Pons (tissue), 1 donor: ENCODE measurements around the gene KRTAP1-1.
"Not testable (repeated sequence)": the region's sequence is repeated elsewhere in the genome, so short reads cannot be mapped to it uniquely, and the experiment has no call there.

Experiments used
- DNase-seq: peaks from one replicate; pipeline ENCODE4 v3.0.0-alpha.2; 2016; ENCODE audit warnings: low spot score

Gene KRTAP1-1, protein sequence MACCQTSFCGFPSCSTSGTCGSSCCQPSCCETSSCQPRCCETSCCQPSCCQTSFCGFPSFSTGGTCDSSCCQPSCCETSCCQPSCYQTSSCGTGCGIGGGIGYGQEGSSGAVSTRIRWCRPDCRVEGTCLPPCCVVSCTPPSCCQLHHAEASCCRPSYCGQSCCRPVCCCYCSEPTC

DNA sequence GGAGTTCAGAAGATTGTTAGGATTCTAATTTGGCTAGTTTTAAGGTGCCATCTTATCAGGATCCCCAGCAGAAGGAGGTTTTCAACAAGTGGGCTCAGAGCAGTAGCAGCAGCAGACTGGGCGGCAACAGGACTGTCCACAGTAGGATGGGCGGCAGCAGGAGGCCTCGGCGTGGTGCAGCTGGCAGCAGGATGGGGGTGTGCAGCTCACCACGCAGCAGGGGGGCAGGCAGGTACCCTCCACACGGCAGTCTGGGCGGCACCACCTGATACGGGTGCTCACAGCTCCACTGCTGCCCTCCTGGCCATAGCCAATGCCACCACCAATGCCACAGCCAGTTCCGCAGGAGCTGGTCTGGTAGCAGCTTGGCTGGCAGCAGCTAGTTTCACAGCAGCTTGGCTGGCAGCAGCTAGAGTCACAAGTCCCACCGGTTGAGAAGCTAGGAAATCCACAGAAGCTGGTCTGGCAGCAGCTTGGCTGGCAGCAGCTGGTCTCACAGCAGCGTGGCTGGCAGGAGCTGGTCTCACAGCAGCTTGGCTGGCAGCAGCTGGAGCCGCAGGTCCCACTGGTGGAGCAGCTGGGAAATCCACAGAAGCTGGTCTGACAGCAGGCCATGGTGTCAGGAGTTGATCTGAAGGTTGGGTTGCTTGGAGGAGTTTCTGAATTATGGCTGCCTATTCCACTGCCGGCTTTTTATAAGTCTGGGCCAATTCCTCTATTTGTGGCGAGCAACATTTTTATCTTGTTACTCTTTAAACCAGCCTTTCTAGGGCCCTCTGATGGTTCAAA lies at the start of gene KRTAP1-1:
Gene KRTAP1-1, minus strand, starts transcription at position 668 of the 789 bp plus-strand sequence. Its CDS starts 53 bp downstream, at position 615.
- DNase-seq, result not testable (repeated sequence)

DNA sequence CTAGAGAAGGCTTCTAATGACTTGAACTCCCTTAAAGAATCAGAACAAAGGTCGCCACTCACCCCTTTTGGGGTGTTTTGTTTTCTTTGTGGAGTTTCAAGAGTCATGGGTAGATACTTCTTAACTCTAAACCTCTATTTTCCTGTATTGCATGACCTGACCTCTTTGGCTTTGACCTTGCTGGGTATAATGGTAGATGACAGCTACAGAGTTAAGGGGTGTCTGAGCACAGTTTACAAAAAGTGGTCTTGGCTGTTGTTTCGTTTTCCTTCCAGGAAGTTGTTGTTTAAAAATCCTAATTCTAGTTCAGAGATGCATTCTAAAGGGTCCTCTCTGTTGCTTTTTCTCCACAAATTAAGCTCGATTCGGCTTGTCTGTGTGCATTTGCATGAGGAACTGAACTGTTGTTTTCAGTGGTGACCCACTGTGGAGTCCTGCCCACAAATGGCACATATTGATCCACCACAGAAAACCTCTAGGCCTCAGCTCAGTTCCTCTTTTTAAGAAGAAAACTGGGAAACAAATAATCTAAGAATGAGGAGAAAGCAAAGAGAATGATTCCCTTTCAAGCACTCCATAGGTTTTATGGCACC lies 47.6 kb upstream of the KRTAP1-1 start:
- not testable (repeated sequence) for DNase-seq

DNA sequence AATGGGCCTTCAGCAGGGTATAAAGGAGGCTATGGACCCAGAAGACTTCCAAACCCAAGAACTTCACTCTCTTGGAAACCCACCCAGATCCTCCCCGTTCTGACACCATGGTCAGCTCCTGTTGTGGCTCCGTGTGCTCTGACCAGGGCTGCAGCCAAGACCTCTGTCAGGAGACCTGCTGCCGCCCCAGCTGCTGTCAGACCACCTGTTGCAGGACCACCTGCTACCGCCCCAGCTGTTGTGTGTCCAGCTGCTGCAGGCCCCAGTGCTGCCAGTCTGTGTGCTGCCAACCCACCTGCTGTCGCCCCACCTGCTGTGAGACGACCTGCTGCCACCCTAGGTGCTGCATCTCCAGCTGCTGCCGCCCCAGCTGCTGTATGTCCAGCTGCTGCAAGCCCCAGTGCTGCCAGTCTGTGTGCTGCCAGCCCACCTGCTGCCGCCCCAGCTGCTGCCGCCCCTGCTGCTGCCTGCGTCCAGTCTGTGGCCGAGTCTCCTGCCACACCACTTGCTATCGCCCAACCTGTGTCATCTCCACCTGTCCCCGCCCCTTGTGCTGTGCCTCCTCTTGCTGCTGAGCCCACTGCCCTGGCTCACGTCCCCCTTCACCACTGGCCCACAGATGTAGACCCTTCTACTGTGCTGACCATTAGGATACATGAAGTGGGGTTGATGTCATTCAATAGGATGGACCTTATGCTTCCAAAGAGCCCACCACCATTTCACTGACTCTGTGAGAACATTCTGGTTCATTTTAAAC lies 43.0 kb upstream of the KRTAP1-1 start, which contains the start of gene KRTAP4-7:
Gene KRTAP4-7, plus strand, starts transcription at position 51 of the 757 bp plus-strand sequence. Its CDS starts 57 bp downstream, at position 108.
- DNase-seq, result not testable (repeated sequence)

DNA sequence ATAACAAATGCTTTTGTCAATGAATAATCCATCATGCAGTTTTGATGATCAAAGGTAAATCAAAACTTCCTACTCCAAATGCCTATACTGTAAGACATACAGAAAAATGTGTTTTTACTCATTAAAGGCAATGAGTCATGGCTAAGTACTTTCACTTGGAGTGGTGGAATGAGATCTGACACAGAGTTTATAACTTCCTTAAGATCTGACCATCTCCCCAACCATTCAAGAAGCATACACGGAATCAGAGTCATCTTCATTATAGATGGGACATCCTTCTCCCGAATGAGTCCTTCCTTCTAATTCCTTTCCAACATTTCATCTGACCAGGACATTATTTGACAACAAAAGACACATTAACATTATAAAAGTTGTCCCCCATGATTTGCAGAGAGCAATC lies 42.2 kb upstream of the KRTAP1-1 start:
- not testable (repeated sequence) for DNase-seq

DNA sequence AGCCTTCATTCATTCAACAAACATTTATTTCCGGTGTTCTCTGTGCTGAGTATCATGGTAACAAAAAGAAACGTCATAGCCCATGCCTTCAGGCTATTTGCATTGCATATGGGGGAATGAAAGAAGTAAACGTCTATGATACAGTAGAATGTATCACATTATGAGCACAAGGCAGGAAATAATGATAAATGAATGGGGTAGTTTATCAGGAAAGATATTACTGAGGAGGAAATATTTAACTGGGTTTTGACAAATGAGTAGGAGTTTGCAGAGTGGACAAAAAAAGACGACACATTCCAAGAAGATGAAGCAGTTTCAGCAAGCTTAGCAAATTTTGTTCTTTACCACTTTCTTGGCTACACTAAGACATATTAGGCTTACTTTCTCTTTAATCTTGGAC lies 41.4 kb upstream of the KRTAP1-1 start:
- DNase-seq, result no peak

DNA sequence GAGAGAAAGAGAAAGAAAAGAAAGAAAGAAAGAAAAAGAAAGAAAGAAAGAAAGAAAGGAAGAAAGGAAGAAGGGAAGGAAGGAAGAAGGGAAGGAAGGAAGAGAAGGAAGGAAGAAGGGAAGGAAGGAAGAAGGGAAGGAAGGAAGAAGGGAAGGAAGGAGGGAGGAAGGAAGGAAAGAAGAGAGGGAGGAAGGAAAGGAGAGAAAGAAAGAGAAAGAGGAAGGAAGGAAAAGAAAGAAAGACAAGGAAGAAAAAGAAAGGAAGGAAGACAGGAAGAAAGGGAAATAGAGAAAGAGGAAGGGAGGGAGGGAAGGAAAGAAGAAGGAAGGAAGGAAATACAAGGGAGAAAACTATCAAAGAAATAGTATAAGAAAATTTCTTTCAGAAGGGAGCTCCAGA lies 35.5 kb upstream of the KRTAP1-1 start:
- DNase-seq, result no peak

DNA sequence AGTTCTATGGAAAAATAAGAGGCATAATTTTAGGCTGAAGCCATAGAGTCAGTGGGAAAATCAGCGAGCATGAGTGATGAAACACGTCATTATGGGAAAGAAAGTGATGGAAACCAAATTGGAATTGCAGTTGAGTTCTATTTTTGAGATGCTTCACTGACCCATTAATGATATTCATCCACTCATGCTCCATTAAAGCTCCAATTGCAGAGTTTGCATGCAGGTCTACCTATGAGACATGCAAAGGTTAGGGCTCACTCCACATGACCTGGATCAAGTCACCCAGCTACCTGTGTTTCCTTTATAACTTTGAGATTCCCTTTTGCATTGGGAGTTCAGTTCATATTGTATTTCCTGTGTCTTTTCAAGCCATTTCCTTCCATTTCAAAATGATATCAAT lies 32.4 kb upstream of the KRTAP1-1 start:
- DNase-seq, result no peak

DNA sequence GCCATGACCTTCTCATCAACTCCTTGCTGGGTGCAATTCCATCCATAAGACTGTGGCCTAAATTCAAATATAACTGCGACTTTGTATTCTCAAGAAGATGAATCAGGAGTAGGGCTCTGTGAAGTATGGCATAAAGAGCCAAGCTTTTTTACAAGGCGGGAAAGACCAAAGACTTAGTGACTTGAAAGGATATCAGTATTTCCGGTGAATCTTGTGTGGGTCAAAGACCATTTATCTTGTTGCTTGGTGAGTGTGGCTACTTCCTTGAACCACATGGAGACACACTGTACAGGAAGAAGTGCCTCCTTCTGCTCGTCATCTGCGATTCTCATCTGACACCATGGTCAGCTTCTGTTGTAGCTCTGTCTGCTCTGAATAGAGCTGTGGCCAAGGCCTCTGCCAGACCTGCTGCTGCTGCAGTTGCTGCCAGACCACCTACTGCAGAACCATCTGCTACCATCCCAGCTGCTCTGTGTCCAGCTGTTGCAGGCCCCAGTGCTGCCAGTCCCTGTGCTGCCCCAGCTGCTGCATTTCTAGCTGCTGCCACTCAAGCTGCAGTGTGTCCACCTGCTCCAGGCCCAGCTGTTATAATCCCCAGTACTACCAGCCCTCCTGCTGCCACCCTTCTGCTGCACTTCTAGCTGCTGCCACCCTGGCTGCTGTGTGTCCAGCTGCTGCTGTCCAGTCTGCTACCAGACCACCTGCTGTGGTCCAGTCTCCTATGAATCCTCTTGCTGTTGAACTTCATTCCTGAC lies 30.5 kb upstream of the KRTAP1-1 start:
- DNase-seq, result no peak

DNA sequence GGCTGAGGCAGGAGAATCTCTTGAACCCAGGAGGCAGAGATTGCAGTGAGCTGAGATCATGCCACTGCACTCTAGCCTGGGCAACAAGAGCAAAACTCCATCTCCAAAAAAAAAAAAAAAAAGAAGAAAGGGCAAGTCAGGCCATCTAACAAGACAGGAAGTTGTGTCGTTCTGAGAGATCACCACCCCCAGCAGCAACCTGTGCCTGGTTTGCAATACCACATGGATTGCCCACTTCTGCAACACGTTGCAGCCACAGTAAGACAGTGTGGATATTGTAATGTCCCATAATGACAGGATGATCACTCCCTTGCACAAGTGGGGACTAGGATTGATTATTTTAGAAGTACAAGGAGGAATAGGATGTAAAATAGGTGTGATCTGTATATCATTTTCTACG lies 27.8 kb upstream of the KRTAP1-1 start:
- no peak for DNase-seq

DNA sequence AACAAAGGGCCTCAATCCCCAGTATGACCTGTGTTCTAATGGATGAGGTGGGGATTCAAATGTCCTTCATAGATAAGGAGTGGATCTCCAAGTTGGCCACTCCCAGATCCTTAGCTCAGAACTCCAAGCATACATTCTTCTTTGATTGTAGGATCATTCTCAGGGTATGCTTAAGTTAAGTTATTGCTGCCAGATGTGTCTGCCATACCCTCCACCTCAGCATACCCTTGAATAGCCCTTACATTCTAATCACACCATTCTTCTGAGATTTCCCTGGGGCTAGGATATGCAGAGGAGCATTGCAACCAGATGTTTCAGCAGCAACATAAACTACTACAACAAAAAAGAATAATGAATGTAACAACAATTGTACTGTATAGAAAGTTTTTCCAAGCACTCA lies 26.0 kb upstream of the KRTAP1-1 start:
- no peak for DNase-seq

DNA sequence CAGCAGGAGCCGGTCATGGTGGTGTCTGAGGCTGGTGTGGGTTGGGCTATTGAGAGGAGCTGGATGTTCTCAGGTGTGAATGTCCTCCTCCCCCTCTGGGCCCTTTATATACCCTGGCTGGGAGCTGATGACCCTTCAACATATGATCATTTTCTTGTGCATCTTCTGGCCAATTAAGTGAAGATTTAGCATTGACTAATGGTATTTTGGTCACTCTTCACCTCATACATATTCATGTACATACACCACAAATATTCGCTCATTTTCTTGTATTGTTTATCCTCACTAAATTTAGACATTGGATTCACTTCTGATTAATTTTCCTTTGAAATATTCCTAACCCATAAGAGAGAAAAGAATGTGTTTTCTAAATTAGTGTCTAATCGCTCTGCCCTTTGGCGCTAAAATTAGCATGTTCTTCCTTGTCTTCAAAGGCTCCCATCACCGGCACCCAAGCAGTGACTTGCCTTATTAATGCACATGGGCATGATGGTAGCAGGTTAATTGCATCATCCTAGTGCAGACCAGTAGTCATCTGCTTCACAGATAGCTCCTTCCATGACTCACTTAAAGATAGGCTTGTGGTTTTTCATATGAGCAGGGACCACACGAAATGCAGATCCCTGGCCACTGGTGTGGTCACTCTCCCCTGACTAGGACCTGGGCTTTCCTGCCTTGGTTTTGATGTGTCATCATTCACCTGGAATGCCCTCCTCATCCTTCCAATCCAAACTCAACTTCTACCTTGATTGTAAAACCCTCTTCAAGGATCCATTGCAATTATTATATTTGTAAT lies 24.8 kb upstream of the KRTAP1-1 start, which contains the start of gene KRTAP2-4:
Gene KRTAP2-4, minus strand, starts transcription at position 51 of the 796 bp plus-strand sequence. Its CDS starts 34 bp downstream, at position 17.
- DNase-seq, result no peak

DNA sequence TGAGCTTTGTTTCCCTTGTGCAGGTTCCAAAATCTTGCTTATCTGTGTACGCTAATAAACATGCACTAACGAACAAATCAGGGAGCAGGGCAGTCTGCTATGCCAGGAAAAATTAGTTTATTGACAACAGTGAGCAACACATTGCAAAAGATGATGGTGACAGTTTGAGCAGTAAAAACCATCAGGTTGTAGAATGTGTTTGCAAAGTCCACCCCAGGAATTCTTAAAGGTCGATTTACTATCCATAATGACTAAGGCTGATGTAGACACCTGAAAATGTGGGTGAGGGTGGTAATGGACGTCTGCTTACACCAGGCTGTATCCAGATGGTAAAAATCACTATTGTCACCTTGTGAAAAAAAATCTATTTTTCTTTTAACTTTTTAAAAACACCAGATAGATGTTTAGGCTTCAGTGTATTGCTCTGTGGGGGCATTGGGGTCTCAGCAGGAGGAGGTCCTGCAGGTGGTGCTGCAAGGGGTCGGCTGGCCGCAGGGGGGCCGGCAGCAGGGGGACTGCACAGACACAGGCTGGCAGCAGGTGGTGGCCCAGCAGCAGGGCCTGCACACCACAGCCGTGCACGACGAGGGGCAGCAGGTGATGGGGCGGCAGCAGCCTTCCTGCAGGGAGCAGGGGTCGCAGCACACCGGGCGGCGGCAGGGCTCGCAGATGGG lies 23.9 kb upstream of the KRTAP1-1 start:
- not testable (repeated sequence) for DNase-seq

DNA sequence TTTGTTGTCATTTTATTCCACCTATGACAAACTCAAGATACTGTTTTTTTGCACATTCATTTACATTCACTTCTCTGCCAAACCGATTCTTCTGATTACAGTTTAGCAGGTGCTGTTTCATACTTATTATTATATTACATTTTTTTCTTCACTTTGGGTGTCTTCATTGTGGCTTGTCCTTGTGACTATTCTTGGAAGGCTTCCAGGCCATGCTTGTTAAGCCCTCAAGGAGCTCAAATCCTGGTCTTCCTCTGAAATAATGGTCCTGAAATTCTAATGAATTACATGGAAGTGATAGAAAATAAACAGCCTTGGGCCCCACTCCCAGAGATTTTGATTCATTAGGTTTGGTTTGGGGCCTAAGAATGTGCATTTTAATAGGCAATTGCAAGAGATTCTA lies 23.1 kb upstream of the KRTAP1-1 start:
- no peak for DNase-seq

DNA sequence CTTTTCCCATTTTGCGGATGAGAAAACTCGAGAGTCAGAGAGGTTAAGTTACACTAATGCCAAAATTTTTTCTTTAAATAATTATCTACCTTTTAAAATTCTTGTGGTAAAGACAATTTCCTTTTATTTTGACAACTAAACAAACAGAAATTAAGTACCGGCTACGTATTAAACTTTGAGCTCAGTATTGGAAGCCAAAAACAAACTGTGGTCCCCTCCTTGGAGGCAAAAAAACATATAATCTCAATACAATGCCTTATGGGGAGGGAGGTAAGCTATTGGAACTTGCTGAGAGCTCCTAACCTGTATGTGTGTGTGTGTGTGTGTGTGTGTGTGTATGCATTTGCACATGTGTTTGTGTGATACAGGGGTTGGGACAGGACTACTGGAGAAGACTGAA lies 22.2 kb upstream of the KRTAP1-1 start:
- no peak for DNase-seq

DNA sequence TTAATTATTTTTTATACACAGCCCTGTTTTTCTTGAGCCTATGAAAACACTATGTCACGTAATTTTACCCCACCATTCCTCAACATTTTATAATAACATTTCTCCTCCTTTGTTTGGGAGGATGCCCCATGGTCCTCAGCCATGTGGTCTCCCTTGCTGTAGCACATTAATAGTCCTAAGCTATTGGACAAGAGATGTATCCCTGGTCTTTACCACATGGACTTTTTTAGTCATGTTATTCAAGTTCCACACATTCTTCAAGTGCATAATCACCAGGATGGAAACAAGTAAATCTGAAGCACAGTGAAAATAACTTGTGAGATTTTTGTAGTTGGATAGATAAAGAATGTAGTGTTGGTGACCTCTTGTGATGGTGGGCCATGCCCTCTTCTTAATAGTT lies 20.7 kb upstream of the KRTAP1-1 start:
- DNase-seq, result no peak

DNA sequence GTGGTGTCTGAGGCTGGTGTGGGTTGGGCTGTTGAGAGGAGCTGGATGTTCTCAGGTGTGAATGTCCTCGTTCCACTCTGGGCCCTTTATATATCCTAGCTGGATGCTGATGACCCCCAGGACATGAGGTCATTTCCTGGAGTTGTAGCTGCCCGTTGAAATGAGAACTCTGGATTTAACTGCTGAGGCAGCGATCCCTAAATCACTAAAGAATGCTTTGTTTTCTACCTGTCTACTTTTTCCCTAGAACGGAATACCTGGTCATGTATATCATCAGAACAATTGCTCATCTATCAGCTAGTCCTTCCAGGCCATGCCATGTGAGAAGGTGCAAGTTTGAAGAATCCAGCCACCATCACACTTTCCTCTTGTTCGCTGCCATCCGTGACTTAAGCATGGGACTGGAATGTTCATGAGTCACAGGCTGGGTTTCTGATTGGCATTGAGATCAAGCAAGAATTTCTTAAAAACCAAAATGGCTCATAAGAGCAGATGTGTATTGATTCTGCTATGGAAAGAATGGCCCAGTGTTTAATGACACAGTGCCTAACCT lies 18.9 kb upstream of the KRTAP1-1 start, which contains the start of gene KRTAP2-3:
Gene KRTAP2-3, minus strand, starts transcription at position 63 of the 553 bp plus-strand sequence. CDS start 64 bp downstream, outside the sequence.
- DNase-seq, result no peak

DNA sequence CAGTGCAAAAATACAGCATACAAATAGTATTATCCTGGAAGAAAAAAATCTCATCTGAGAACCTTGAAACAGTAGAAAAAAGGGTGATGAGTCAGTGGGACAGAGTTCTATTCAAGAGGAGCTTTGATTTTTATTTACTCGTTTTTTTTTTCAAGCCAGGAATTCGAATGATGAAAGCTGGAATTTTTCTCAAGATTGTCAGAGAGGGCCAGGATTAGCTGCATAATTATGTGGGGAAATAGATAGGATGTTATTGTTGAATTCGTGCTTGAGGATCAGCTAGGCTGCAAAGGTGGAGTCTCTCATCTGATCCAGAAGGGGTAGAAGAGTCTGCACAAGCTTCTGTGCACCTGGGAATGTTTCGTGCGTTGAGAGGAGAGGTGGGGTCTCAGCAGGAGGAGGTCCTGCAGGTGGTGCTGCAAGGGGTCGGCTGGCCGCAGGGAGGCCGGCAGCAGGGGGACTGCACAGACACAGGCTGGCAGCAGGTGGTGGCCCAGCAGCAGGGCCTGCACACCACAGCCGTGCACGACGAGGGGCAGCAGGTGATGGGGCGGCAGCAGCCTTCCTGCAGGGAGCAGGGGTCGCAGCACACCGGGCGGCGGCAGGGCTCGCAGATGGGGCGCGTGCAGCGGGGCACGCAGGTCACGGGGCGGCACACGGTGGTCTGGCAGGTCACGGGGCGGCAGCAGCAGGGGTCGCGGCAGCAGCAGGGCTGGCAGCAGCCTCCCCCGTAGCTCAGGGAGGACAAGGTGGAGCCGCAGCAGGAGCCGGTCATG lies 18.2 kb upstream of the KRTAP1-1 start:
- DNase-seq, result not testable (repeated sequence)

DNA sequence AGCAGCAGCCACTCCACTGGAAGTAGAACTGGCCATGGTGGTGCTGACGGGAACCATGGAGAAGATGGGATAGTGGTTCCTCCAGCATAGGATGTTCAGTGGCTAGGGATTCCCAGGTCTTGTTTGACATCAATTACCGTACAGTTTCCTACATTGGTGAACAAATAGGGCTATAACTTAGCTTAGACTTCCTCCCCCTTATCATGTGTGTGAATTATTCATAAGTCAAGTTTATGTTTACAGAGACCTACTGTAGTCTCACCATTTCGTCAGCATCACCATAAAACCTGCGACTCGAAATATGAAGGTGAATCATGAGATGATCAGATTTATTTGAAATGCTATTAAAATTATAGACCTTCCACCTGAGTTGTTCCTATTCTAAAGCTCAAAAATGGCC lies 17.5 kb upstream of the KRTAP1-1 start:
- DNase-seq, result no peak

DNA sequence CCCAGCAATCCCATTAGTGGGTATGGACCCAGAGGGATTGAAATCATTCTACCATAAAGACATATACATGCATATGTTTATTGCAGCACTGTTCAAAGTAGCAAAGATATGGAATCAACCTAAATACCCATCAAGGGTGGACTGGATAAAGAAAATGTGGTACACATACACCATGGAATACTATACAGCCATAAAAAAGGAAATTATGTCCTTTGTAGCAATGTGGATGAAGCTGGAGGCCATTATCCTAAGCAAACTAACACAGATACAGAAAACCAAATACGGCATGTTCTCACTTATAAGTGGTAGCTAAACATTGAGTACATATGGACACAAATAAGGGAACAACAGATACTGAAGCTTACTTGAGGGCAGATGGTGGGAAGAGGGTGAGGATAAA lies 16.3 kb upstream of the KRTAP1-1 start:
- DNase-seq, result no peak
